ENCODE measurements around the gene HSD17B12.

DNA sequence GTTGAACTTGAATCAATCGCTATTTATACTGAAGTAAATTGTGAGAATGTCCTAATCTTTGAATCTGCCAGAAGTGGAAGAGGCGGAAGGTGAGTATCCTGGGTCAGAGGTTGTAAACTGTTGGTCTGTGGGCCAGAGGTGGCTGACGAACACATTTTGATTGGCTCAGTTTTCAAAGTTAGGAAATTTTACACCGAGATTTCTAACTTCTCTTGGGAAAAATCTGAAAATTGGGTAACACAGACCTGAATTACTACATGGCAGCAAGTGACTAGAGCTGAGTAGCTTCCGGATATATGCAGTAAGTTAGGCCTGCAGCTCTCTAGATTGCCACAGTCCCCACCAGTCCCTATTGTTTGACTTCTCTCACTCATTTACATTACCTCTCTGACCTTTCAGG is 143.3 kb downstream of the HSD17B12 start:
- TF ChIP-seq, protein P1, sequence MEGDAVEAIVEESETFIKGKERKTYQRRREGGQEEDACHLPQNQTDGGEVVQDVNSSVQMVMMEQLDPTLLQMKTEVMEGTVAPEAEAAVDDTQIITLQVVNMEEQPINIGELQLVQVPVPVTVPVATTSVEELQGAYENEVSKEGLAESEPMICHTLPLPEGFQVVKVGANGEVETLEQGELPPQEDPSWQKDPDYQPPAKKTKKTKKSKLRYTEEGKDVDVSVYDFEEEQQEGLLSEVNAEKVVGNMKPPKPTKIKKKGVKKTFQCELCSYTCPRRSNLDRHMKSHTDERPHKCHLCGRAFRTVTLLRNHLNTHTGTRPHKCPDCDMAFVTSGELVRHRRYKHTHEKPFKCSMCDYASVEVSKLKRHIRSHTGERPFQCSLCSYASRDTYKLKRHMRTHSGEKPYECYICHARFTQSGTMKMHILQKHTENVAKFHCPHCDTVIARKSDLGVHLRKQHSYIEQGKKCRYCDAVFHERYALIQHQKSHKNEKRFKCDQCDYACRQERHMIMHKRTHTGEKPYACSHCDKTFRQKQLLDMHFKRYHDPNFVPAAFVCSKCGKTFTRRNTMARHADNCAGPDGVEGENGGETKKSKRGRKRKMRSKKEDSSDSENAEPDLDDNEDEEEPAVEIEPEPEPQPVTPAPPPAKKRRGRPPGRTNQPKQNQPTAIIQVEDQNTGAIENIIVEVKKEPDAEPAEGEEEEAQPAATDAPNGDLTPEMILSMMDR (IDR thresholded peaks at IDR 0.05): no peak
- TF ChIP-seq POLR2A (IDR thresholded peaks at IDR 0.05) (no peak), POLR2AphosphoS5 (IDR thresholded peaks at IDR 0.05; ENCODE audit: insufficient read depth in 1 of 2, low read depth in 1 of 2) (no peak)
